ENCODE results near the gene ROBO2. TPM values are rescaled to one million over a fixed set of nuclear protein-coding genes. Genes with fewer than 3 reads are reported as not detected.

The ROBO2 gene
- total and polyA plus RNA-seq, 10 of the 15 experiments (the other 5 are each of a cell fraction or from before 2014, with no cell fraction given), result 0.22 to 2.5 (median 0.81) TPM

- ATAC-seq (no peak), FAIRE-seq (no peak), DNase-seq (ENCODE audit: low read depth, low spot score) (no peak)
- Histone ChIP-seq H3K9ac (ENCODE audit: control insufficient read depth, insufficient read depth, low read length) (no peak overlapping the region), H3K36me3 (ENCODE audit: control insufficient read depth in 2 of 2, insufficient read depth in 2 of 2, low read length in 1 of 2) (no peaks in the 10 kb centered on the region), H3K4me1 (ENCODE audit: control insufficient read depth, insufficient read depth, low read length) (no peaks in the 10 kb centered on the region), H3K4me3 (no peak overlapping the region), H2AFZ (ENCODE audit: control insufficient read depth, low read depth, low read length) (no peak overlapping the region), H3K27me3 (replicated peaks in 1 of 2; ENCODE audit: control insufficient read depth in 2 of 2, insufficient read depth in 2 of 2, low read length in 1 of 2) (no peaks in the 10 kb centered on the region), H3K4me2 (ENCODE audit: control insufficient read depth, insufficient read depth) (no peak overlapping the region), H3K9me3 (replicated peaks; ENCODE audit: control insufficient read depth, insufficient read depth, low read length) (no peaks in the 10 kb centered on the region), H3K79me2 (ENCODE audit: control insufficient read depth, insufficient read depth, low read length) (no peaks in the 10 kb centered on the region), H4K20me1 (ENCODE audit: control insufficient read depth, insufficient read depth) (no peaks in the 10 kb centered on the region), H3K27ac (ENCODE audit: control insufficient read depth, insufficient read depth) (no peak overlapping the region)
- ChIA-PET CTCF (no interaction called here), POLR2A (no interaction called here), RAD21 (ENCODE audit: unreplicated experiment) (no interaction called here), SMC1A (ENCODE audit: uncharacterized antibody, unreplicated experiment) (interaction anchor here (0.6 to 0.9 kb wide), 2 partner anchors 9 to 16 kb away, joined by 3 read pairs; no protein-coding TSS in a partner anchor)
- TF ChIP-seq KLF5 (IDR thresholded peaks at IDR 0.05; ENCODE audit: partially characterized antibody), result no peak
- no peak for TF ChIP-seq CHD4 (IDR thresholded peaks at IDR 0.05)
- no peak for TF ChIP-seq IKZF2 (IDR thresholded peaks at IDR 0.05)
- no peak for TF ChIP-seq SUZ12 (IDR thresholded peaks at IDR 0.05; ENCODE audit: unreplicated experiment)
- no peak for TF ChIP-seq SMARCA5 (IDR thresholded peaks at IDR 0.05)
- no peak for TF ChIP-seq SREBF2 (IDR thresholded peaks at IDR 0.05; ENCODE audit: low read length)
- intact Hi-C loops (cut with micrococcal nuclease; ENCODE audit: unreplicated experiment) (no loop called here), in situ Hi-C loops (cut with MboI) (no loop called here)
- BruUV-seq (replicated peaks), result no TSS peak
- 69% methylated on average over 2 of the region's 2 CpGs for WGBS (ENCODE audit: insufficient coverage, insufficient replicate concordance, low lambda C conversion rate, missing lambda C conversion rate)
Observed at GRCh38 chr3:77262361-77262760, 222.5 kb downstream of the ROBO2 start.

DNA sequence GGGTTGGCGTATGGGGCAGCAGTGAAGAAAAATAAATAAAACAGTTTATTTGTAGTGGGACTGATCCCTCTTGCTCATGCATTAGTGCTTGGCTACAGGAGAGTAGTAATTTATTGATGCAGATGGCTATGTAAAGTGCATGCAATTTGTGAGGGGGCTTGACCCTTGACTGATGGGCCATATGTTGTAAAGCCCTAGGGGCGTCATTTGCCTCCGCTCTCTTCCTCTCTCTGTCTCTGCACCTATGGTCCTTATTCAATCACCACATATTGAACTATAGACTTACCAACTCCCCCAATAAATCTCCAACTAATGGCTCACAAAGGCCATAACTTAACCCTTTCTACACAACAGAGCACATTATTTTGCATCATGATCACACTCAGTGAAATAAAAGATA lies 227.7 kb downstream of the ROBO2 start:
- DNase-seq (ENCODE audit: low read depth, low spot score) (no peak), FAIRE-seq (no peak), ATAC-seq (no peak)
- in situ Hi-C loops (cut with MboI) (no loop called here), intact Hi-C loops (cut with micrococcal nuclease; ENCODE audit: unreplicated experiment) (no loop called here)
- Histone ChIP-seq H3K9me3 (replicated peaks; ENCODE audit: control insufficient read depth, insufficient read depth, low read length) (no peaks in the 10 kb centered on the region), H3K79me2 (ENCODE audit: control insufficient read depth, insufficient read depth, low read length) (no peaks in the 10 kb centered on the region), H3K9ac (ENCODE audit: control insufficient read depth, insufficient read depth, low read length) (no peak overlapping the region), H3K4me1 (ENCODE audit: control insufficient read depth, insufficient read depth, low read length) (no peaks in the 10 kb centered on the region), H3K27ac (ENCODE audit: control insufficient read depth, insufficient read depth) (no peak overlapping the region), H3K36me3 (ENCODE audit: control insufficient read depth in 2 of 2, insufficient read depth in 2 of 2, low read length in 1 of 2) (no peaks in the 10 kb centered on the region), H3K27me3 (replicated peaks in 1 of 2; ENCODE audit: control insufficient read depth in 2 of 2, insufficient read depth in 2 of 2, low read length in 1 of 2) (no peaks in the 10 kb centered on the region), H4K20me1 (ENCODE audit: control insufficient read depth, insufficient read depth) (no peaks in the 10 kb centered on the region), H2AFZ (ENCODE audit: control insufficient read depth, low read depth, low read length) (no peak overlapping the region), H3K4me2 (ENCODE audit: control insufficient read depth, insufficient read depth) (no peak overlapping the region), H3K4me3 (no peak overlapping the region)
- ChIA-PET CTCF (no interaction called here), RAD21 (ENCODE audit: unreplicated experiment) (no interaction called here), POLR2A (no interaction called here), SMC1A (ENCODE audit: uncharacterized antibody, unreplicated experiment) (no interaction called here)
- BruUV-seq (replicated peaks), result no TSS peak
- 86% methylated on average over 3 of the region's 3 CpGs for WGBS (ENCODE audit: insufficient coverage, insufficient replicate concordance, low lambda C conversion rate, missing lambda C conversion rate)
- no peak for TF ChIP-seq HDAC6 (IDR thresholded peaks at IDR 0.05; ENCODE audit: unreplicated experiment)
- TF ChIP-seq PAX8 (IDR thresholded peaks at IDR 0.05), result no peak
- no peak for TF ChIP-seq E2F8 (IDR thresholded peaks at IDR 0.05; ENCODE audit: low read depth, partially characterized antibody)
- TF ChIP-seq BACH1 (IDR thresholded peaks at IDR 0.05; ENCODE audit: borderline replicate concordance), result no peak
- no peak for TF ChIP-seq HCFC1 (IDR thresholded peaks at IDR 0.05; ENCODE audit: low read length)
- no peak for TF ChIP-seq HSF1 (IDR thresholded peaks at IDR 0.05; ENCODE audit: low read depth, low read length)
- TF ChIP-seq NRF1 (conservative IDR thresholded peaks at IDR 0.05; ENCODE audit: low read depth, low read length), result no peak
- TF ChIP-seq, protein P1, sequence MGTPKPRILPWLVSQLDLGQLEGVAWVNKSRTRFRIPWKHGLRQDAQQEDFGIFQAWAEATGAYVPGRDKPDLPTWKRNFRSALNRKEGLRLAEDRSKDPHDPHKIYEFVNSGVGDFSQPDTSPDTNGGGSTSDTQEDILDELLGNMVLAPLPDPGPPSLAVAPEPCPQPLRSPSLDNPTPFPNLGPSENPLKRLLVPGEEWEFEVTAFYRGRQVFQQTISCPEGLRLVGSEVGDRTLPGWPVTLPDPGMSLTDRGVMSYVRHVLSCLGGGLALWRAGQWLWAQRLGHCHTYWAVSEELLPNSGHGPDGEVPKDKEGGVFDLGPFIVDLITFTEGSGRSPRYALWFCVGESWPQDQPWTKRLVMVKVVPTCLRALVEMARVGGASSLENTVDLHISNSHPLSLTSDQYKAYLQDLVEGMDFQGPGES (IDR thresholded peaks at IDR 0.05), result no peak
- no peak for TF ChIP-seq ZNF274 (IDR thresholded peaks at IDR 0.05; ENCODE audit: insufficient read depth, insufficient read length)
- TF ChIP-seq SREBF1 (IDR thresholded peaks at IDR 0.05; ENCODE audit: low read length), result no peak

All from GM12878 (cell line).